PC-3 (cell line): ENCODE data around the gene CDH4. TPM values are rescaled to one million over a fixed set of nuclear protein-coding genes. Genes with fewer than 3 reads are reported as not detected.

Experiments
- ATAC-seq: fragments of 200-7000 bp; cut with Tn5 transposase; 2 replicates; pipeline ENCODE4 v1.9.1; 2020; ENCODE audit warnings: mild to moderate bottlenecking, moderate library complexity
- BruUV-seq: library from RNA; stranded (reverse); fragments of 400-500 nt; replicated peaks from 2 replicates; lab custom pipeline; 2021; lab: Mats Ljungman, UMichigan
- CTCF ChIA-PET: fragments of 300-600 bp; sonication (Branson Sonifier 250); formaldehyde crosslinking; loops from one replicate; lab custom pipeline; 2022; ENCODE audit warnings: antibody characterized with exemption; lab: Charles Lee
- POLR2A ChIA-PET: fragments of 300-600 bp; sonication (Branson Sonifier 250); formaldehyde crosslinking; loops from one replicate; lab custom pipeline; 2022; ENCODE audit warnings: antibody characterized with exemption; ENCODE audit not compliant: unreplicated experiment; lab: Charles Lee
- DNase-seq: peaks from one replicate; pipeline ENCODE4 v3.0.0-alpha.2; 2015
- H2AFZ ChIP-seq: fragments of 300-600 bp; sonication (generic); 2 replicates; pipeline ENCODE4 v1.6.0; 2016; ENCODE audit warnings: antibody characterized with exemption, low read length
- H3F3A ChIP-seq: fragments of 300-600 bp; sonication (generic); one replicate; pipeline ENCODE4 v1.6.0; 2017; ENCODE audit warnings: antibody characterized with exemption, low read length, control low read depth, mild to moderate bottlenecking; ENCODE audit not compliant: unreplicated experiment
- H3K27ac ChIP-seq: fragments of 300-600 bp; sonication (generic); 2 replicates; pipeline ENCODE4 v1.5.1; 2016; ENCODE audit warnings: mild to moderate bottlenecking, low read length
- H3K27me3 ChIP-seq: fragments of 300-600 bp; sonication (generic); 2 replicates; pipeline ENCODE4 v1.6.1; 2016; ENCODE audit warnings: low read length, mixed read lengths
- H3K36me3 ChIP-seq: fragments of 300-600 bp; sonication (generic); 2 replicates; pipeline ENCODE4 v1.6.1; 2016; ENCODE audit warnings: low read depth, mixed run types, low read length, mixed read lengths
- H3K4me1 ChIP-seq: fragments of 300-600 bp; sonication (generic); 2 replicates; pipeline ENCODE4 v1.5.1; 2016; ENCODE audit warnings: low read length; ENCODE audit not compliant: insufficient read depth
- H3K4me2 ChIP-seq: fragments of 300-600 bp; sonication (generic); 2 replicates; pipeline ENCODE4 v1.6.0; 2016; ENCODE audit warnings: low read length
- H3K4me3 ChIP-seq: fragments of 300-600 bp; sonication (generic); 2 replicates; pipeline ENCODE4 v1.5.1; 2016; ENCODE audit warnings: mild to moderate bottlenecking, low read length, mixed read lengths
- H3K79me2 ChIP-seq: fragments of 300-600 bp; sonication (generic); 2 replicates; pipeline ENCODE4 v1.6.1; 2017; ENCODE audit warnings: low read length, mixed read lengths
- H3K9ac ChIP-seq: fragments of 300-600 bp; sonication (generic); 2 replicates; pipeline ENCODE4 v1.6.0; 2016; ENCODE audit warnings: mild to moderate bottlenecking, low read length
- H3K9me2 ChIP-seq: fragments of 300-600 bp; sonication (generic); replicated peaks from 2 replicates; pipeline ENCODE4 v1.6.1; 2016; ENCODE audit warnings: mixed run types, low read length, mixed read lengths
- H3K9me3 ChIP-seq: fragments of 300-600 bp; sonication (generic); 2 replicates; pipeline ENCODE4 v1.6.1; 2016; ENCODE audit warnings: low read length, mixed read lengths
- H4K20me1 ChIP-seq: fragments of 300-600 bp; sonication (generic); 2 replicates; pipeline ENCODE4 v1.6.1; 2016; ENCODE audit warnings: low read length, mixed read lengths
- CTCF ChIP-seq: fragments of 300-600 bp; sonication (generic); conservative IDR thresholded peaks from 2 replicates; pipeline ENCODE4 v1.5.1; 2017; ENCODE audit warnings: antibody characterized with exemption, low read depth, mild to moderate bottlenecking, low read length
- EZH2 ChIP-seq: fragments of 300-600 bp; sonication (generic); IDR thresholded peaks from one replicate; pipeline ENCODE4 v1.6.1; 2017; ENCODE audit warnings: antibody characterized with exemption, mild to moderate bottlenecking, low read length; ENCODE audit not compliant: unreplicated experiment
- EZH2phosphoT487 ChIP-seq: fragments of 300-600 bp; sonication (generic); IDR thresholded peaks from 2 replicates; pipeline ENCODE4 v1.6.1; 2018; ENCODE audit warnings: mild to moderate bottlenecking, antibody characterized with exemption, low read length, borderline replicate concordance
- intact Hi-C: fragments of 100-400 bp; cut with micrococcal nuclease; formaldehyde crosslinking; loops from 2 replicates; pipeline ENCODE4 v1.9.0; 2023
- total RNA-seq: library from RNA; depleted of rRNA; stranded (reverse); fragments of >200 nt; gene quantifications from 2 replicates; pipeline ENCODE4 v1.2.3, GENCODE V29; 2014

Gene CDH4
- total RNA-seq, 1 experiment from 2014 or later: not detected

GRCh38 chr20:61347443-61347842 lies 95.4 kb downstream of the CDH4 start:
- CTCF ChIA-PET: no interaction called here
- POLR2A ChIA-PET: no interaction called here
- no TSS peak for BruUV-seq

GRCh38 chr20:61349447-61350165 lies 97.5 kb downstream of the CDH4 start:
- H2AFZ ChIP-seq: no peak overlapping the region
- no peaks in the 10 kb centered on the region for H3K9me2 ChIP-seq
- CTCF ChIA-PET: no interaction called here
- H3K27me3 ChIP-seq: peaks cover 49% of the 10 kb centered on the region
- intact Hi-C loops: no loop called here
- POLR2A ChIA-PET: no interaction called here
- H3K4me2 ChIP-seq: no peak overlapping the region
- no TSS peak for BruUV-seq
- H4K20me1 ChIP-seq: no peaks in the 10 kb centered on the region
- H3K4me1 ChIP-seq: no peaks in the 10 kb centered on the region
- H3K9me3 ChIP-seq: no peaks in the 10 kb centered on the region
- no peak for DNase-seq
- H3F3A ChIP-seq: no peaks in the 10 kb centered on the region
- H3K9ac ChIP-seq: no peak overlapping the region
- H3K27ac ChIP-seq: no peak overlapping the region
- no peak for ATAC-seq
- TF ChIP-seq EZH2phosphoT487 (no peak), CTCF (no peak), EZH2 (no peak)
- H3K4me3 ChIP-seq: no peak overlapping the region
- H3K36me3 ChIP-seq: no peaks in the 10 kb centered on the region
- no peaks in the 10 kb centered on the region for H3K79me2 ChIP-seq

More at GRCh38 chr20:61347443-61347842, 95.4 kb downstream of the CDH4 start:
- Histone ChIP-seq H3F3A (no peaks in the 10 kb centered on the region), H4K20me1 (no peaks in the 10 kb centered on the region), H3K79me2 (no peaks in the 10 kb centered on the region), H2AFZ (no peak overlapping the region), H3K27ac (no peak overlapping the region), H3K4me2 (no peak overlapping the region), H3K4me3 (no peak overlapping the region), H3K9me2 (no peaks in the 10 kb centered on the region), H3K4me1 (no peaks in the 10 kb centered on the region), H3K9me3 (no peaks in the 10 kb centered on the region), H3K27me3 (peaks cover 50% of the 10 kb centered on the region), H3K9ac (no peak overlapping the region), H3K36me3 (no peaks in the 10 kb centered on the region)
- no peak for DNase-seq
- ATAC-seq: no peak
- TF ChIP-seq EZH2 (no peak), CTCF (no peak), EZH2phosphoT487 (no peak)
- intact Hi-C loops: no loop called here

GRCh38 chr20:61350500-61351250 lies 98.6 kb downstream of the CDH4 start:
- Histone ChIP-seq H3K4me3 (no peak overlapping the region), H3K27ac (no peak overlapping the region), H4K20me1 (no peaks in the 10 kb centered on the region), H3K4me2 (no peak overlapping the region), H3K9ac (no peak overlapping the region), H3K4me1 (no peaks in the 10 kb centered on the region), H3K79me2 (no peaks in the 10 kb centered on the region), H3K27me3 (peaks cover 45% of the 10 kb centered on the region), H3K9me3 (no peaks in the 10 kb centered on the region), H3K9me2 (no peaks in the 10 kb centered on the region), H3K36me3 (no peaks in the 10 kb centered on the region), H2AFZ (no peak overlapping the region), H3F3A (no peaks in the 10 kb centered on the region)
- DNase-seq (no peak), ATAC-seq (no peak)
- POLR2A ChIA-PET: no interaction called here
- intact Hi-C loops: no loop called here
- TF ChIP-seq EZH2phosphoT487: no peak
- no peak for TF ChIP-seq EZH2
- no peak for TF ChIP-seq CTCF
- BruUV-seq: no TSS peak
- CTCF ChIA-PET: no interaction called here
